H1 (cell line): ENCODE measurements around the gene SEMA5B. TPM values are rescaled to one million over a fixed set of nuclear protein-coding genes. Genes with fewer than 3 reads are reported as not detected.

Experiments used
- CTCF ChIA-PET: fragments of 300-600 bp; sonication (Branson Sonifier 250); formaldehyde crosslinking; loops from one replicate; lab custom pipeline; 2021; ENCODE audit not compliant: partially characterized antibody; lab: Charles Lee
- POLR2A ChIA-PET: fragments of 300-600 bp; sonication (Branson Sonifier 250); formaldehyde crosslinking; loops from one replicate; lab custom pipeline; 2021; ENCODE audit warnings: inconsistent platforms; ENCODE audit not compliant: partially characterized antibody; lab: Charles Lee
- DNase-seq, 2 experiments: peaks; one replicate each; pipeline versions ENCODE4 v3.0.0 to v3.0.0-alpha.2; 2010 to 2022; ENCODE audit warnings: low spot score in 2 of 2, low read depth in 1 of 2, mixed read lengths in 1 of 2
- FAIRE-seq: peaks from 2 replicates; lab custom pipeline; 2011; peaks lifted over from hg19 to GRCh38; lab: Jason Lieb, UNC
- H2AFZ ChIP-seq: 2 replicates; pipeline ENCODE4 v1.8.1; 2012; ENCODE audit warnings: low read length, inconsistent platforms
- H2AK5ac ChIP-seq: 2 replicates; pipeline ENCODE4 v1.6.1; 2013; ENCODE audit warnings: low read depth, low read length
- H2BK120ac ChIP-seq: replicated peaks from 2 replicates; pipeline ENCODE3; 2013; ENCODE audit warnings: low read depth, low read length, inconsistent platforms
- H2BK12ac ChIP-seq: 2 replicates; pipeline ENCODE4 v1.6.1; 2013; ENCODE audit warnings: low read depth, low read length
- H2BK15ac ChIP-seq: 2 replicates; pipeline ENCODE4 v1.6.1; 2013; ENCODE audit warnings: low read length
- H2BK20ac ChIP-seq: 2 replicates; pipeline ENCODE4 v1.6.1; 2013; ENCODE audit warnings: low read length
- H2BK5ac ChIP-seq: 2 replicates; pipeline ENCODE4 v1.6.1; 2013; ENCODE audit warnings: low read depth, low read length
- H3K14ac ChIP-seq: 2 replicates; pipeline ENCODE4 v1.6.1; 2013; ENCODE audit warnings: inconsistent platforms; ENCODE audit not compliant: insufficient read length
- H3K18ac ChIP-seq: 2 replicates; pipeline ENCODE4 v1.6.1; 2013; ENCODE audit warnings: low read length; ENCODE audit errors: extremely low read depth
- H3K23ac ChIP-seq: 2 replicates; pipeline ENCODE4 v1.6.1; 2013; ENCODE audit warnings: inconsistent platforms; ENCODE audit not compliant: insufficient read length
- H3K23me2 ChIP-seq: 2 replicates; pipeline ENCODE4 v1.6.1; 2013; ENCODE audit warnings: low read depth, low read length
- H3K27ac ChIP-seq: 2 replicates; pipeline ENCODE4 v1.6.1; 2011; ENCODE audit warnings: low read depth, low read length, inconsistent platforms
- H3K27me3 ChIP-seq, 4 experiments: replicated peaks in 1 of 4; 1 replicate in 1 of 4; 2 replicates in 3 of 4; pipeline versions ENCODE4 v1.6.1 to v1.8.1; 2011 to 2013; ENCODE audit warnings: low read length in 3 of 4, mild to moderate bottlenecking in 3 of 4, inconsistent platforms in 2 of 4, mixed read lengths in 2 of 4, moderate library complexity in 1 of 4; ENCODE audit not compliant: control insufficient read depth in 3 of 4, insufficient read depth in 3 of 4; ENCODE audit errors: extremely low read depth in 1 of 4
- H3K36me3 ChIP-seq, 4 experiments: 2 replicates each; pipeline versions ENCODE4 v1.6.1 to v1.8.1; 2011 to 2013; ENCODE audit warnings: mild to moderate bottlenecking in 4 of 4, low read length in 3 of 4, moderate library complexity in 2 of 4, control low read depth in 1 of 4, inconsistent platforms in 1 of 4; ENCODE audit not compliant: insufficient read depth in 4 of 4, control insufficient read depth in 2 of 4
- H3K4ac ChIP-seq: replicated peaks from 2 replicates; pipeline ENCODE3; 2013; ENCODE audit warnings: low read length, low read depth, mixed read lengths, inconsistent platforms; ENCODE audit not compliant: insufficient read length
- H3K4me1 ChIP-seq, 4 experiments: replicated peaks in 1 of 4; 1 replicate in 1 of 4; 2 replicates in 3 of 4; pipeline versions ENCODE4 v1.6.1 to v1.8.1; 2011 to 2013; ENCODE audit warnings: low read length in 3 of 4, inconsistent platforms in 2 of 4, mixed read lengths in 1 of 4; ENCODE audit not compliant: insufficient read depth in 4 of 4, control insufficient read depth in 3 of 4
- H3K4me2 ChIP-seq, 2 experiments: 2 replicates each; pipeline versions ENCODE4 v1.6.1 to v1.8.1; 2011 to 2013; ENCODE audit warnings: low read depth in 2 of 2, low read length in 2 of 2, control low read depth in 1 of 2, inconsistent platforms in 1 of 2, mild to moderate bottlenecking in 1 of 2; ENCODE audit not compliant: insufficient read depth in 1 of 2
- H3K4me3 ChIP-seq, 4 experiments: fragments of 200-600, 300-600 bp in 1 of 4; sonication (generic), shearing (Covaris generic), sonication (Bioruptor Twin) in 1 of 4; 2 replicates each; pipeline versions ENCODE4 v1.5.1 to v1.8.1; 2011 to 2016; ENCODE audit warnings: low read length in 4 of 4, low read depth in 3 of 4, control low read depth in 2 of 4, inconsistent platforms in 2 of 4, mild to moderate bottlenecking in 2 of 4, mixed read lengths in 1 of 4, moderate library complexity in 1 of 4; ENCODE audit not compliant: insufficient read depth in 2 of 4; ENCODE audit errors: extremely low read depth in 1 of 4
- H3K56ac ChIP-seq: replicated peaks from 2 replicates; pipeline ENCODE3; 2013; ENCODE audit warnings: low read depth, mild to moderate bottlenecking, mixed read lengths, low read length, inconsistent platforms; ENCODE audit not compliant: insufficient read length
- H3K79me1 ChIP-seq: 2 replicates; pipeline ENCODE4 v1.6.1; 2013; ENCODE audit warnings: low read depth, low read length, control low read depth
- H3K79me2 ChIP-seq, 2 experiments: 2 replicates each; pipeline versions ENCODE4 v1.6.1 to v1.8.1; 2012 to 2013; ENCODE audit warnings: low read length in 2 of 2, mild to moderate bottlenecking in 2 of 2, inconsistent platforms in 1 of 2; ENCODE audit not compliant: insufficient read depth in 2 of 2, control insufficient read depth in 1 of 2
- H3K9ac ChIP-seq, 4 experiments: replicated peaks in 1 of 4; 1 replicate in 1 of 4; 2 replicates in 3 of 4; pipeline versions ENCODE4 v1.6.1 to v1.8.1; 2011 to 2013; ENCODE audit warnings: low read depth in 3 of 4, low read length in 3 of 4, control low read depth in 2 of 4, mild to moderate bottlenecking in 2 of 4, moderate library complexity in 2 of 4, inconsistent platforms in 1 of 4; ENCODE audit errors: extremely low read depth in 1 of 4
- H3K9me3 ChIP-seq, 2 experiments: 2 replicates each; pipeline versions ENCODE4 v1.6.1 to v1.8.1; 2012 to 2013; ENCODE audit warnings: mild to moderate bottlenecking in 2 of 2, moderate library complexity in 2 of 2, control low read depth in 1 of 2, inconsistent platforms in 1 of 2, low read depth in 1 of 2, low read length in 1 of 2, mixed read lengths in 1 of 2; ENCODE audit not compliant: insufficient read depth in 2 of 2
- H4K20me1 ChIP-seq, 2 experiments: replicated peaks in 1 of 2; 2 replicates each; pipeline versions ENCODE3 to v1.8.1; 2011 to 2013; ENCODE audit warnings: inconsistent platforms in 2 of 2, low read length in 2 of 2, mild to moderate bottlenecking in 1 of 2; ENCODE audit not compliant: insufficient read depth in 2 of 2, control insufficient read depth in 1 of 2
- H4K5ac ChIP-seq: 2 replicates; pipeline ENCODE4 v1.6.1; 2013; ENCODE audit warnings: low read length, low read depth, mixed read lengths, inconsistent platforms; ENCODE audit not compliant: insufficient read length
- H4K8ac ChIP-seq: 2 replicates; pipeline ENCODE4 v1.8.0; 2013; ENCODE audit warnings: mild to moderate bottlenecking, moderate library complexity, low read length, inconsistent platforms; ENCODE audit not compliant: insufficient read depth; ENCODE audit errors: extremely low read depth
- H4K91ac ChIP-seq: replicated peaks from 2 replicates; pipeline ENCODE3; 2013; ENCODE audit warnings: low read length, mixed read lengths, inconsistent platforms; ENCODE audit not compliant: insufficient read length
- BACH1 ChIP-seq: IDR thresholded peaks from 2 replicates; pipeline ENCODE4 v1.6.1; 2012; ENCODE audit warnings: low read length, improper control_type of control experiment
- CBX5 ChIP-seq: fragments of 300-800, 300-1000 bp; sonication (generic); IDR thresholded peaks from 2 replicates; pipeline ENCODE4 v1.7.1; 2016; ENCODE audit warnings: antibody characterized with exemption, low read length, low read depth
- CEBPB ChIP-seq: IDR thresholded peaks from 2 replicates; pipeline ENCODE4 v1.6.1; 2012; ENCODE audit warnings: low read depth, low read length
- CHD1 ChIP-seq: IDR thresholded peaks from 2 replicates; pipeline ENCODE4 v1.6.1; 2012; ENCODE audit warnings: low read depth, low read length, improper control_type of control experiment
- E2F6 ChIP-seq: IDR thresholded peaks from 2 replicates; pipeline ENCODE4 v1.6.1; 2012; ENCODE audit warnings: inconsistent platforms
- GTF2F1 ChIP-seq: IDR thresholded peaks from 2 replicates; pipeline ENCODE4 v1.6.1; 2012; ENCODE audit warnings: low read depth, low read length, improper control_type of control experiment, borderline replicate concordance
- JUN ChIP-seq: IDR thresholded peaks from 2 replicates; pipeline ENCODE4 v1.6.1; 2011; ENCODE audit warnings: low read depth, mild to moderate bottlenecking, improper control_type of control experiment, low read length
- NANOG ChIP-seq: IDR thresholded peaks from 2 replicates; pipeline ENCODE4 v1.6.1; 2011; ENCODE audit warnings: low read length, low read depth, mild to moderate bottlenecking, inconsistent platforms; ENCODE audit not compliant: insufficient read depth, poor library complexity, severe bottlenecking
- SAP30 ChIP-seq: fragments of 300-600 bp; sonication (generic); IDR thresholded peaks from 2 replicates; pipeline ENCODE4 v1.7.1; 2012; ENCODE audit warnings: low read length, moderate library complexity, mild to moderate bottlenecking, inconsistent platforms; ENCODE audit not compliant: insufficient read depth, insufficient replicate concordance
- SIN3A ChIP-seq, 2 experiments: IDR thresholded peaks in 1 of 2; conservative IDR thresholded peaks in 1 of 2; 2 replicates each; pipeline ENCODE4 v1.6.1; 2011 to 2012; ENCODE audit warnings: low read length in 2 of 2, improper control_type of control experiment in 1 of 2, low read depth in 1 of 2, mild to moderate bottlenecking in 1 of 2
- SIRT6 ChIP-seq: IDR thresholded peaks from one replicate; pipeline ENCODE4 v1.7.1; 2012; ENCODE audit warnings: low read length, inconsistent platforms
- SP1 ChIP-seq: IDR thresholded peaks from 2 replicates; pipeline ENCODE4 v1.6.1; 2011; ENCODE audit warnings: low read depth, low read length
- TBP ChIP-seq: IDR thresholded peaks from 2 replicates; pipeline ENCODE4 v1.6.1; 2011; ENCODE audit warnings: low read depth, low read length, improper control_type of control experiment
- YY1 ChIP-seq: IDR thresholded peaks from 2 replicates; pipeline ENCODE4 v1.6.1; 2011; ENCODE audit warnings: low read depth, mild to moderate bottlenecking, low read length
- WGBS, 2 experiments: shearing (Covaris generic) in 1 of 2; methylation state at CpG; one replicate each; pipeline versions ENCODE4 v1.1.6 to v1.1.7; 2013 to 2015; ENCODE audit warnings: low lambda C conversion rate in 2 of 2, mixed read lengths in 2 of 2, inconsistent platforms in 1 of 2, low coverage in 1 of 2, missing lambda C conversion rate in 1 of 2; ENCODE audit not compliant: insufficient replicate concordance in 2 of 2, insufficient coverage in 1 of 2, insufficient read length in 1 of 2; ENCODE audit errors: extremely low coverage in 1 of 2, missing lambda C conversion rate in 1 of 2; 5-methylcytosine and 5-hydroxymethylcytosine counted together
- polyA plus RNA-seq, 7 experiments: library from polyadenylated mRNA; depleted of rRNA in 3 of 7; stranded (reverse) in 5 of 7; unstranded in 2 of 7; fragments of >200 nt in 5 of 7; fragments of 200-250 nt in 2 of 7; gene quantifications; 1 replicate in 5 of 7; 2 replicates in 1 of 7; 4 replicates in 1 of 7; pipeline versions ENCODE4 v1.2.1 to v1.2.3, GENCODE V29; 2011 to 2013; ENCODE audit warnings: missing spikeins in 2 of 7, mixed read lengths in 2 of 7
- total RNA-seq: library from RNA; stranded (reverse); fragmentation: NEBNext Ultra II Directional; extraction: Animal tissue kit (Norgen Biotek cat#: 25700); gene quantifications from 2 replicates; pipeline ENCODE4 v1.2.1, GENCODE V29; 2021

The SEMA5B gene
- total and polyA plus RNA-seq, 2 of the 8 experiments (the other 6 are each of a cell fraction or from before 2014, with no cell fraction given): 13.1 to 22.4 TPM

GRCh38 chr3:122920986-122921385 lies 106.6 kb downstream of the SEMA5B start:
- no peak overlapping the region for H2AK5ac ChIP-seq
- ChIA-PET CTCF (interaction anchor here (0.8 to 6.4 kb wide), 14 partner anchors 13 to 208 kb away, joined by 3 to 57 read pairs (median 5); no protein-coding TSS in a partner anchor), POLR2A (interaction anchor here (0.7 to 1.6 kb wide), 3 partner anchors 16 to 106 kb away, joined by 3 to 4 read pairs (median 3); partner anchors contain the start of gene SEMA5B)
- H4K5ac ChIP-seq: no peak overlapping the region
- no peak overlapping the region for H3K14ac ChIP-seq
- no peak overlapping the region for H3K56ac ChIP-seq
- DNase-seq: no peak
- H2AFZ ChIP-seq: no peak overlapping the region
- no peak overlapping the region for H4K8ac ChIP-seq
- H4K20me1 ChIP-seq: no peaks in the 10 kb centered on the region
- H2BK5ac ChIP-seq: no peak overlapping the region
- H2BK12ac ChIP-seq: no peak overlapping the region
- H3K9me3 ChIP-seq: no peaks in the 10 kb centered on the region
- no peak overlapping the region for H2BK20ac ChIP-seq
- peaks cover 0 to 3% (median 2%) of the 10 kb centered on the region in 4 experiments; a peak in 4 of 7 replicates for H3K4me1 ChIP-seq
- H2BK15ac ChIP-seq: no peak overlapping the region
- no peak overlapping the region for H3K4me3 ChIP-seq
- no peaks in the 10 kb centered on the region for H3K79me1 ChIP-seq
- no peak overlapping the region for H3K9ac ChIP-seq
- no peak overlapping the region for H3K27ac ChIP-seq
- H3K23ac ChIP-seq: no peak overlapping the region
- FAIRE-seq: no peak
- H3K18ac ChIP-seq: no peak overlapping the region
- no peak overlapping the region for H2BK120ac ChIP-seq
- no peaks in the 10 kb centered on the region; a peak in 1 of 8 replicates for H3K36me3 ChIP-seq
- 83% methylated on average over 6 of the region's 6 CpGs; no CpG with 5 or more reads in 1 of the 2 experiments for WGBS, 2 experiments
- H3K4me2 ChIP-seq: peak overlapping the region in 1 of 2 experiments; percentile 80; a peak in 1 of 4 replicates
- H3K4ac ChIP-seq: no peak overlapping the region
- no peak overlapping the region for H4K91ac ChIP-seq
- H3K27me3 ChIP-seq: peaks cover 0 to 24% (median 17%) of the 10 kb centered on the region in 4 experiments; a peak in 5 of 7 replicates
- H3K23me2 ChIP-seq: peaks cover 6% of the 10 kb centered on the region; the same call in 1 of the 2 replicates
- H3K79me2 ChIP-seq: no peaks in the 10 kb centered on the region
- TF ChIP-seq SIN3A (conservative IDR thresholded peaks at IDR 0.05 in 1 of 2, IDR thresholded peaks at IDR 0.05 in 1 of 2; ENCODE audit: low read depth in 1 of 2, low read length in 2 of 2) (no peak), GTF2F1 (no peak), BACH1 (no peak), CHD1 (no peak), SAP30 (no peak), JUN (no peak), SP1 (no peak), SIRT6 (no peak), YY1 (no peak), NANOG (no peak), CEBPB (no peak), CBX5 (no peak), TBP (no peak), E2F6 (no peak)
